GM13976 (cell line): Measurements from ENCODE around the gene MICALL2.
"Not testable (repeated sequence)": the region's sequence is repeated elsewhere in the genome, so short reads cannot be mapped to it uniquely, and the experiment has no call there.

Source experiments
- DNase-seq: peaks from one replicate; pipeline ENCODE4 v3.0.0; 2012; ENCODE audit warnings: low spot score
- CTCF ChIP-seq: IDR thresholded peaks from 2 replicates; pipeline ENCODE4 v1.5.1; 2012; ENCODE audit warnings: borderline replicate concordance, mild to moderate bottlenecking; ENCODE audit not compliant: insufficient read depth; ENCODE audit errors: extremely low read depth, missing control alignments, control extremely low read depth
- in situ Hi-C: fragments of 300-500 bp; cut with MboI; formaldehyde crosslinking; loops from one replicate; pipeline ENCODE4 v1.12.0; 2022; ENCODE audit warnings: low sequenced_read_pairs, mixed read lengths, inconsistent platforms; ENCODE audit not compliant: unreplicated experiment

MICALL2 gene

GRCh38 chr7:1446620-1447032 is 12.6 kb downstream of the MICALL2 start:
- in situ Hi-C loops: no loop called here
- DNase-seq: no peak
- no peak for TF ChIP-seq CTCF

DNA sequence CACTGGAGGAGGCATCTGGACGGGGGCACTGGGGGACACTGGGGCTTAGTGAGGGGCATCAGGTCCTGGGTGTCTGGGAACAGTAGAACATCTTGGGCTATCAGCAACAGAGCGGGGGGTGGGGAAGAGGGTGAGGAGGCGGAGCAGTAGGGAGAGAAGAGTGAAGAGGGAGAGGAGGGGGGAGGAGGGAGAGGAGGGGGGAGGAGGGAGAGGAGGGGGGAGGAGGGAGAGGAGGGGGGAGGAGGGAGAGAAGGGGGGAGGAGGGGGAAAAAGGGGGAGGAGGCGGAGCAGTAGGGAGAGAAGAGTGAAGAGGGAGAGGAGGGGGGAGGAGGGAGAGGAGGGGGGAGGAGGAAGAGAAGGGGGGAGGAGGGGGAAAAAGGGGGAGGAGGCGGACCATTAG is 13.2 kb downstream of the MICALL2 start:
- in situ Hi-C loops, DNase-seq: not testable (repeated sequence)

DNA sequence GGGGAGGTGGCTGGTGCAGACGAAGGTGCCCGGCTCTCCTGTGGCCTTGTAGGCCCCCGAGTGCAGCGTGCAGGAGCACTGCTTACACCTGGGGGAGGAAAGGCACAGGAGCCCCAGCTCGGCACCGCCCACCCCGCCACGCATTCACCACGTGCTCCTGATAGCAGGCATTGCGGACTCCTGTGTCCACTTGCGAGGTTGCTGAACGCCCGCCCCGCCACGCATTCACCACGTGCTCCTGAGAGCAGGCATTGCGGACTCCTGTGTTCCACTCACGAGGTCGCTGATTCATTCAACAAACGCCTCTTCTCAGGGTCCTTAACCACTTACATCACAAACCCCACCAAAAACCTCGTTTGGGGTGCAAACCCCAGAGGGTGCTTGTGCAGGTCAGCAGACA is 13.9 kb downstream of the MICALL2 start:
- DNase-seq: no peak
- TF ChIP-seq CTCF: no peak

GRCh38 chr7:1444925-1445322 is 14.3 kb downstream of the MICALL2 start:
- in situ Hi-C loops: no loop called here
- no peak for TF ChIP-seq CTCF
- DNase-seq: no peak

More for the DNA sequence above, 13.9 kb downstream of the MICALL2 start:
- in situ Hi-C loops: no loop called here

DNA sequence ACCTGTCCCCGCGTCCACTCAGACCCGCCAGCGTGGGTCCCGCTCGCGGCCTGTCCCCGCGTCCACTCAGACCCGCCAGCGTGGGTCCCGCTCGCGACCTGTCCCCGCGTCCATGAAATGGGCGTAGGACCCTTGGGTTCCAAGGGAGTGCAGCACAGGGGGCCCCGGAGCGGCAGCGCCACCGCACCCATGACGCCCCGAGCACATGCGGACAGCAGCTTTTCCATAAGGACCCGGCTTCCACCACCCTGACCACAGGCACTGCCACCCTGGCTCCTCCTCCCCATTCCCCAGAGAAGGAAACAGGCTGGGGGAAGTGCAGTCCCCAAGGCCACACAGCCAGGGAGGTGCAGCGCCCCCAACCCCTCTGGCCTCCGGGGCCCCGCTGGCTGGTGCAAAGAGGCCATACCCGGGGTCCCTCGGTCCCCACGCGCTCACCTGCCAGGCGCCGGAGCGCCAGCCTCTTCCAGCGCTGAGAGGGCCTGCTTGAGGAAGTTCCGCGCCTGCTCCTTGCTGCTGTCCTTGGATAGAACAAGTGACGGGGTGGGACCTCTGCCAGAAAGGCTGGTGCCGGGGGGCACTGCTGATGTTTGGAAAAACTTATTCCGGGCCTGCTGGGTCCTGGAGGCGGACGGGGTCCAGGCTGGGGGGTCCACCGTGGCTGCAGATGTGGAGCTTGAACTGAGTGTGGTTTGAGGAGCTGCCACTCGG is 14.9 kb downstream of the MICALL2 start:
- no peak for TF ChIP-seq CTCF

DNA sequence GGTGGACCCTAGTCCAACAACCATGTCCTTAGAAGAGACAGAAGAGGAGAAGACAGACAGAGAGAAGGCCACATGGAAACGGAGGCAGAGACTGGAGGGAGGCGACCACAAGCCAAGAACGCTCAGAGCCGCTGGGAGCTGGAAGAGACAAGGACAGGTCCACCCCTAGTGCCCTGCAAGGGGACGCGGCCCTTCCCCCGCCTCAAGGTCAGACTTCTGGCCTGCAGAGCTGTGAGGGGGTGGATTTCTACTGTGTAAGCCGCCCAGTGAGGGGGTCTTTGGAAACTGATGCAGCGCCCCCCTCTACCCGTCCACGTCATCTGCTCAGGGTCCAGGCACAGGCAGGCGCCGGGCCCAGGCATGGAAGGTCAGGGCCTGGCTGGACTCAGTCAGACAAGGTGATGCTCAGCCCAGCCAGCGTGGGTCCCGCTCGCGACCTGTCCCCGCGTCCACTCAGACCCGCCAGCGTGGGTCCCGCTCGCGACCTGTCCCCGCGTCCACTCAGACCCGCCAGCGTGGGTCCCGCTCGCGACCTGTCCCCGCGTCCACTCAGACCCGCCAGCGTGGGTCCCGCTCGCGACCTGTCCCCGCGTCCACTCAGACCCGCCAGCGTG is 15.6 kb downstream of the MICALL2 start:
- DNase-seq, in situ Hi-C loops: not testable (repeated sequence)

More for the DNA sequence above, 14.9 kb downstream of the MICALL2 start:
- DNase-seq: no peak
- in situ Hi-C loops: no loop called here

DNA sequence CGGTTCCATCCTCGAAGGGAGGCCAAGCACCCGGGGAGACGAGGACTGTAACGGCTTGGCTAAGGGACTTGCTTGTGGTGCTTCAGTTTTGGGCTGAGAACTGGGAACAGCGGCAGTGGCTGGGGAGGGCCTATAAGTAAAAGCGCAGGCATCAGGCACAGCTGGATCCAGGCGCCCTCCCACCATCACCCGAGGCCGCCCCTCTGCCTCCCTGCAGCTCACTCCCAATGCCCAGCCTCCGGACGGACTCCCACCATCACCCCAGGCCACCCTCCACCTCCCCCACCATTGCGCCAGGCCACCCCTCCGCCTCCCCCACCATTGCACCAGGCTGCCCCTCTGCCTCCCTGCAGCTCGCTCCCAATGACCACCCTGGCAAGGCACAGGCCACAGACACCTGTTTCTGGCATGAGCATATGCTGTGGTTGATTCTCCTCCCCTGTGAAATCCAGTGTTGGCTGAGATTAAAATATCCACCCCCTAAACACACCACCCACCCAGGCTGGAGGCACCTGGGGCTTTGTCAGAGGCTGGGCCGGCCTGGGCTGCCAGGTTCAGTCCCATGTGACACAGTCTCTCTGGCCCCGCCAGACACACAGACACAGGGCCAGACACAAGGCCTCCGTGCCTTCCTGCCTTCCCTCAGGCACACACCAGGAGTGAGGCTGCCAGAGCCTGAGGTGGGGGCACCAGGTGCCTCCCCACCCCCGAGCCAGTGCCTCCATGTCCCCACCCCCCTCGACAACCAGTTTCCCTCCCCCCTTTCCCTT is 16.7 kb downstream of the MICALL2 start:
- in situ Hi-C loops: no loop called here
- TF ChIP-seq CTCF: no peak
- DNase-seq: no peak
